ENCODE data around the gene PCDHGA1.
"Not testable (repeated sequence)": the region's sequence is repeated elsewhere in the genome, so short reads cannot be mapped to it uniquely, and the experiment has no call there.

The PCDHGA1 gene

DNA sequence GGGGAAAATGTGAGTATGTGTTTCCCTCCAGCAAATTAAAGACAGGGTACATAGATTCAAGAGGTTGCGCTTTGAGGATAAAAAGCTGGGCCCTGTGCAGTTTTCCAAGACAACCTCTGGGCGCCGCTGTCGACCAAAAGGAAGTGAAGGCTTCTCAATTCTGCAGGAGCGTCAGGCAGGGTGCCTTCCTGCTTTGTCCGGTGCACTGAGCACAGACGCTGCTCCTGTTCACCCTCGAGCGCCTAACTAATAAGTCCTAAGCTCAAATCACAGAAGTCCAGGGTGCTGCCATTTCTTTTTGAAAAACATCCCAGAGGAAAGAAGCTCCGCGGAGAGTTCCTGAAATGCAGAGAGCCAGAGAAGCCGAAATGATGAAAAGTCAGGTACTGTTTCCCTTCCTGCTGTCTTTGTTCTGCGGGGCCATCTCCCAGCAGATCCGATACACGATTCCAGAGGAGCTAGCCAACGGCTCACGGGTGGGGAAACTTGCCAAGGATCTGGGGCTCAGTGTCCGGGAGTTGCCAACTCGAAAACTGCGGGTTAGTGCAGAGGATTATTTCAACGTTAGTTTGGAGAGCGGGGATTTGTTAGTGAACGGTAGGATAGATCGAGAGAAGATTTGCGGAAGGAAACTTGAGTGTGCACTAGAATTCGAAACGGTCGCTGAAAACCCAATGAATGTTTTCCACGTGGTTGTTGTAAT, 19.8 kb downstream of the PCDHGA1 start, which contains the start of gene PCDHGB1:
PCDHGB1 (plus strand) TSS at position 183 of the 703 bp plus-strand sequence; CDS start at position 345, 162 bp downstream.
- DNase-seq = peak; percentile 30

DNA sequence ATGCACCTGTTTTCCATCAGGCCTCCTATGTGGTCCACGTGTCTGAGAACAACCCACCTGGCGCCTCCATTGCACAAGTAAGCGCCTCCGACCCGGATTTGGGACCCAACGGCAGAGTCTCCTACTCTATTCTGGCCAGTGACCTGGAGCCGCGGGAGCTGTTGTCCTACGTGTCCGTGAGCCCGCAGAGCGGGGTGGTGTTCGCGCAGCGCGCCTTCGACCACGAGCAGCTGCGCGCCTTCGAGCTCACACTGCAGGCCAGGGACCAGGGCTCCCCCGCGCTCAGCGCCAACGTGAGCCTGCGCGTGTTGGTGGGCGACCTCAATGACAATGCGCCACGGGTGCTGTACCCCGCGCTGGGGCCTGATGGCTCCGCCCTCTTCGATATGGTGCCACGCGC, 21.3 kb downstream of the PCDHGA1 start:
- DNase-seq = no peak

DNA sequence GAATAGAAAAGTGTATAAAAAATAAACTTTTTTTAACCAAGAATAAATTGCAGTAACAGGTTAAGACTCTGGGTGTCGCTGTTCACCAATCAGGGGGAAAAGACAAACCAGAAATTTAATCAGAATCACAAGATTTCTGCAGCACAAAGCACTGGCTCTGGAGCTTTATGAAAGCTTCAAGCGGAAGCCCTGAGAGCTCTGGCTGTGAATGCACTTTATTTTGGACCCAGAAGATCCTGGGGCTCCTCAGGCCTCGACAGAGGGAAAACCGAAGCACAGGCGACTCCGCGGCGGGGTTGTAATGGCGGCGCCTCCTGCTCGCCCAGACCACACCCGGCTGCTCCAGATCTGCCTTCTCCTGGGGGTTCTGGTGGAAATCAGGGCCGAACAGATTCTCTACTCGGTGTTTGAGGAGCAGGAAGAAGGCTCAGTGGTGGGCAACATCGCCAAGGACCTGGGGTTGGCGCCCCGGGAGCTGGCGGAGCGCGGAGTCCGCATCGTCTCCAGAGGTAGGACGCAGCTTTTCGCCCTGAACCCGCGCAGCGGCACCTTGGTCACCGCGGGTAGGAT, 24.7 kb downstream of the PCDHGA1 start, which contains the start of gene PCDHGA4:
PCDHGA4 (plus strand) TSS at position 122 of the 570 bp plus-strand sequence; CDS start at position 209, 87 bp downstream.
- DNase-seq = no peak

DNA sequence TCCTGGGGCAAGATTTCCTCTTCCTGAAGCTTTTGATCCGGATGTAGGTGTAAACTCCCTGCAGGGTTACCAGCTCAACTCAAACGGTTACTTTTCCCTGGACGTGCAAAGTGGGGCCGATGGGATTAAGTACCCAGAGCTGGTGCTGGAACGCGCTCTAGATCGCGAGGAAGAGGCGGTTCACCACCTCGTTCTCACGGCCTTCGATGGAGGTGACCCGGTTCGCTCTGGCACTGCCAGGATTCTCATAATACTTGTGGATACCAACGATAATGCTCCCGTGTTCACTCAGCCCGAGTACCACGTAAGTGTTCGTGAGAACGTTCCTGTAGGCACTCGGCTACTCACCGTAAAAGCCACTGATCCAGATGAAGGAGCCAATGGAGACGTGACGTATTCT, 25.3 kb downstream of the PCDHGA1 start:
- no peak for DNase-seq

DNA sequence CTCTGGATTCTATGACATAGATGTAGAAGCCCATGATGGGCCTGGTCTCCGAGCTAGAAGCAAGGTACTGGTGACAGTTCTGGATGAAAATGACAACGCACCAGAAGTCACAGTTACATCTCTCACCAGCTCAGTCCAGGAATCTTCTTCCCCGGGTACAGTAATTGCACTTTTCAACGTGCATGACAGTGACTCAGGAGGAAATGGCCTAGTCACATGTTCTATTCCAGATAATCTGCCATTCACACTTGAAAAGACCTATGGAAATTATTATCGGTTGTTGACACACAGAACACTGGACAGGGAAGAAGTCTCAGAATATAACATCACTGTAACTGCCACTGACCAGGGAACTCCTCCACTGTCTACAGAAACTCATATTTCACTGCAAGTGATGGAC, 25.8 kb downstream of the PCDHGA1 start:
- DNase-seq = no peak

DNA sequence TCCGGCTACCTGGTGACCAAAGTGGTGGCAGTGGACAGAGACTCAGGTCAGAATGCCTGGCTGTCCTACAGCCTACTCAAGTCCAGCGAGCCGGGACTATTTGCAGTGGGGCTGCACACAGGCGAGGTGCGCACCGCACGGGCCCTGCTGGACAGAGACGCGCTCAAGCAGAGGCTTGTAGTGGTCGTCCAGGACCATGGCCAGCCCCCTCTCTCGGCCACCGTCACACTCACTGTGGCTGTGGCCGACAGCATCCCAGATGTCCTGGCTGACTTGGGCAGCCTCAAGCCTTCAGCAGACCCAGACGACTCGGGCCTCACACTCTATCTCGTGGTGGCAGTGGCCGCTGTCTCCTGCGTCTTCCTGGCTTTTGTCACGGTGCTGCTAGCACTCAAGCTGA, 26.6 kb downstream of the PCDHGA1 start:
- DNase-seq = no peak

DNA sequence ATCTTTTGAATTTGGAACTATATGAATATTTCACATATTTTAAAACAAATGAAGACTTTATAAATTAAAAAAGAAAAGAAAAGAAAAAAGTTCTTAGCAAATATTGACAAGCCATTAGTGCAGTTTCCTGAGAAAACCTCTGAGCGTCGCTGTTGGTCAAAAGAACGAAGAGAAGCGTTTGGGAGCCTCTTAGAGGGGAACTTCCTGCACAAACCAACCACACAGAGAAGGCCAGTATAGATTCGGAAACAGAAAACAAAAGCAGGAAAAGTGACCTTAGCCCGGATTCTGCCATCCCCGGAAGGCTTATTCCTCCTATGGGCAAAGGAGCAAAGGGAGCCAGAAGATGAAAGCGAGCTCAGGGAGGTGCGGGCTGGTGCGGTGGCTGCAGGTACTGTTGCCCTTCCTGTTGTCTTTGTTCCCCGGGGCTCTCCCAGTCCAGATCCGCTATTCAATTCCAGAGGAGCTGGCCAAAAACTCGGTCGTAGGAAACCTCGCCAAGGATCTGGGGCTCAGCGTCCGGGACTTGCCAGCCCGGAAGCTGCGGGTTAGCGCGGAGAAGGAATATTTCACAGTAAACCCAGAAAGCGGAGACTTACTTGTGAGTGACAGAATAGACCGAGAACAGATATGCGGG, 29.6 kb downstream of the PCDHGA1 start, which contains the start of gene PCDHGB2:
PCDHGB2 (plus strand) TSS at position 205 of the 637 bp plus-strand sequence; CDS start at position 347, 142 bp downstream.
- DNase-seq = peak; percentile 45

DNA sequence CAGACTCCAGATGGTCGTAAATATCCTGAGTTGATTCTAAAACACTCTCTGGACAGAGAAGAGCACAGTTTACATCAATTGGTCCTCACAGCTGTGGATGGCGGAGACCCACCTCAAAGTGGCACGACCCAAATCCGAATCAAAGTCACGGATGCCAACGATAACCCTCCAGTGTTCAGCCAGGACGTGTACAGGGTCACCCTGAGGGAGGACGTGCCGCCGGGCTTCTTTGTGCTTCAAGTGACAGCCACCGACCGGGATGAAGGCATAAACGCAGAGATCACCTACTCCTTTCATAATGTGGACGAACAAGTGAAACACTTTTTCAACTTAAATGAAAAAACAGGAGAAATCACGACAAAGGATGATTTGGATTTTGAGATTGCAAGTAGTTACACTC, 30.4 kb downstream of the PCDHGA1 start:
- DNase-seq = no peak

DNA sequence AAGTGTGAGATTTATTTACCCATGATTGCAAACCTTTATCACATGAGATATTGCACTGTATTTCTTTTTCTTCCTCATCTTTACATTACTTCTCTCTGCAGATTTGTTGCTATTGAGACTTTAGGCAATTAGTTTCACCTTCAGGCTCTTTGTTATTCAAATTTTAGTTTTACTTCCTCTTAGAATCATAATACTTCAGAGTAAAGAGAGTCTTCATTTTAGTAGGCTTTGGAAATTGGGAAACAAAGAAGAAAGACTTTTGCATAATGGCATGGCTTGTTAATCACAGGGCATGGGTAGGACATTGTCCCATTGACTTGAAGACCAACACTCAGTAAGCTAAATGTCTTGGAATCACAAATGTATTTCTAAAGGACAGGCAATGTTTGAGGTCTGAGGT, 32.4 kb downstream of the PCDHGA1 start:
- no peak for DNase-seq

DNA sequence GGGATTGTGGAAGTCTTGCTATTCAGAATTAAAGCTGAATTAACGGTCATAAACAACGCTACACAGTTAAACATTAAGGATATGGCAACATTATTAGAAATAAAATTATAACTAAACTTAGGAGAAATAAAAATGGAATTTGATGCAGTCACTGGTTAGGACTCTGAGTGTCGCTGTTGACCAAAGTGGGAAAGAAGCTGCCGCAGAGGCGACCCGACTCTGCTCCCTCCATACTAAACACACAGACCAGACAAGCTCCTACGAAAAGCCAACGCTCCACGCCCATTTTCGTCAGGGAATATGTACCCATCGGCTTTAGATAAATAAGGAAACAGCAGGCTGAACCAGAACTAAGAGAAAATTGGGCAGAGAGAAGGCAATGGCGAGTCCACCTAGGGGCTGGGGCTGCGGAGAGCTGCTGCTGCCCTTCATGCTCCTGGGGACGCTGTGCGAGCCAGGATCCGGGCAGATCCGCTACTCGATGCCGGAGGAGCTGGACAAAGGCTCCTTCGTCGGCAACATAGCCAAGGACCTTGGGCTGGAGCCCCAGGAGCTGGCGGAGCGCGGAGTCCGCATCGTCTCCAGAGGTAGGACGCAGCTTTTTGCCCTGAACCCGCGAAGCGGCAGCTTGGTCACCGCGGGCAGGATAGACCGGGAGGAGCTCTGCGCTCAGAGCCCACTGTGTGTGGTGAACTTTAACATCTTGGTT, 33.8 kb downstream of the PCDHGA1 start, which contains the start of gene PCDHGA5:
PCDHGA5 (plus strand) TSS at position 211 of the 709 bp plus-strand sequence; CDS start at position 380, 169 bp downstream.
- no peak for DNase-seq

DNA sequence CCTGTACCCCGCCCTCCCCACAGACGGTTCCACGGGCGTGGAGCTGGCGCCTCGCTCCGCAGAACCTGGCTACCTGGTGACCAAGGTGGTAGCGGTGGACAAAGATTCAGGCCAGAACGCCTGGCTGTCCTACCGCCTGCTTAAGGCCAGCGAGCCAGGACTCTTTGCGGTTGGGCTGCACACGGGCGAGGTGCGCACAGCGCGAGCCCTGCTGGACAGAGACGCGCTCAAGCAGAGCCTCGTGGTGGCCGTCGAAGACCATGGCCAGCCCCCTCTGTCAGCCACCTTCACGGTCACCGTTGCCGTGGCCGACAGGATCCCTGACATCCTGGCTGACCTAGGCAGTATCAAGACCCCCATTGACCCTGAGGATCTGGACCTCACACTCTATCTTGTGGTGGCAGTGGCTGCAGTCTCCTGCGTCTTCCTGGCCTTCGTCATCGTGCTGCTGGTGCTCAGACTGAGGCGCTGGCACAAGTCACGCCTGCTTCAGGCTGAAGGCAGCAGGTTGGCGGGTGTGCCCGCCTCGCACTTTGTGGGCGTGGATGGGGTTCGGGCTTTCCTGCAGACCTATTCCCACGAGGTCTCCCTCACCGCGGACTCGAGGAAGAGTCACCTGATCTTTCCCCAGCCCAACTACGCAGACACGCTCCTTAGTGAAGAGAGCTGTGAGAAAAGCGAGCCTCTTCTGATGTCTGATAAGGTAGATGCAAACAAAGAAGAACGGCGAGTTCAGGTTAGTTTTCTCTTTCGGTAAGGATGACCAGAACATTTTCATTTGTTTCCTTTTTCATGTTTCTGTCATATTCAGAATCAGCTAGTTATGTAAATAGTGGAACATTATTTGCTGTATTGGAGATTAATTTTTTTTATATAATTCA, 35.9 kb downstream of the PCDHGA1 start:
- no peak for DNase-seq

DNA sequence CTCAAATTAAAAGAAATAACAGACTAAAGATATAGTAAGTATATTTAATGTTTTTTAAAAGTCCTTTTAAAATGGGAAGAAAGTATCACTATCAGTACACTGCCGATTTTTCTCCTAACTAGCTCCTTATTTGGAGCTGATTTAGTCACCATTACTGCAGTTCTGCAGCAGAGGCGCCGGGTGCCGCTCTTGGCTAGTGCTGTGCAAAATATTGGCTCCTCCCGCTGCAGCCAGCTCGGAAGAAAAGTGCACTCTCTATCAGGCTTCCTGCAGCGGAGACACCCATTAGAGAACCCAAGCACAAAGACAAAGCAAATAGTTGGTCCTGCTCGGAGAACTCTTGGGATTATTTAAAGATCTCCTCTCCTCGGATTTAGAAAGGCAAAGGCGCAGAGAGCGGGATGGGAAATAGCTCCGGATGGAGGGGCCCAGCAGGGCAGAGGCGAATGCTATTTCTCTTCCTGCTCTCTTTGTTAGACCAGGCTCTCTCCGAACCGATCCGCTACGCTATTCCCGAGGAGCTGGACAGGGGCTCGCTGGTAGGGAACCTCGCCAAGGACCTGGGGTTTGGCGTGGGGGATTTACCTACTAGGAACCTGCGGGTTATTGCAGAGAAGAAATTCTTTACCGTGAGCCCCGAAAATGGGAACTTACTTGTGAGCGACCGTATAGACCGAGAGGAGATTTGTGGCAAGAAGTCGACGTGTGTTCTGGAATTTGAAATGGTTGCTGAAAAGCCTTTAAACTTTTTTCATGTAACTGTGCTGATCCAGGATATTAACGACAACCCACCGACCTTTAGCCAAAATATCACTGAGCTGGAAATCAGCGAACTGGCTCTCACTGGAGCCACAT, 39.9 kb downstream of the PCDHGA1 start, which contains the start of gene PCDHGB3:
PCDHGB3 (plus strand) TSS at position 249 of the 855 bp plus-strand sequence; CDS start at position 402, 153 bp downstream.
- peak; percentile 35 for DNase-seq

DNA sequence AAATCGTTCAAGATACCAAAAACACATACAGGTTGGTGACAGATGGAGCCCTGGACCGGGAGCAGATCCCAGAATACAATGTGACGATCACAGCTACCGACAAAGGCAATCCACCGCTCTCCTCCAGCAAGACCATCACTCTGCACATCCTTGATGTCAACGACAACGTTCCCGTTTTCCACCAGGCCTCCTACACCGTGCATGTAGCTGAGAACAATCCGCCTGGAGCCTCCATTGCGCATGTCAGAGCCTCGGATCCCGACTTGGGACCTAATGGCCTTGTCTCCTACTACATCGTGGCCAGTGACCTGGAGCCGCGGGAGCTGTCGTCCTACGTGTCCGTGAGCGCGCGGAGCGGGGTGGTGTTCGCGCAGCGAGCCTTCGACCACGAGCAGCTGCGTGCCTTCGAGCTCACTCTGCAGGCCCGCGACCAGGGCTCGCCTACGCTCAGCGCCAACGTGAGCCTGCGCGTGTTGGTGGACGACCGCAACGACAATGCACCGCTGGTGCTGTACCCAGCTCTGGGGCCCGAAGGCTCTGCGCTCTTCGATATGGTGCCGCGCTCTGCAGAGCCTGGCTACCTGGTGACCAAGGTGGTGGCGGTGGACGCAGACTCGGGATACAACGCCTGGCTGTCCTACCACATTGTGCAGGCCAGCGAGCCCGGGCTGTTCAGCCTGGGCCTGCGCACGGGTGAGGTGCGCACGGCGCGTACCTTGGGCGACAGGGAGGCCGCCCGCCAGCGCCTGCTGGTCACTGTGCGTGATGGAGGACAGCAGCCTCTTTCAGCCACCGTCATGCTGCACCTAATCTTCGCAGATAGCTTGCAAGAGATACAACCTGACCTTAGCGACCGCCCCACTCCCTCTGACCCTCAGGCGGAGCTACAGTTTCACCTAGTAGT, 41.5 kb downstream of the PCDHGA1 start:
- DNase-seq = no peak

DNA sequence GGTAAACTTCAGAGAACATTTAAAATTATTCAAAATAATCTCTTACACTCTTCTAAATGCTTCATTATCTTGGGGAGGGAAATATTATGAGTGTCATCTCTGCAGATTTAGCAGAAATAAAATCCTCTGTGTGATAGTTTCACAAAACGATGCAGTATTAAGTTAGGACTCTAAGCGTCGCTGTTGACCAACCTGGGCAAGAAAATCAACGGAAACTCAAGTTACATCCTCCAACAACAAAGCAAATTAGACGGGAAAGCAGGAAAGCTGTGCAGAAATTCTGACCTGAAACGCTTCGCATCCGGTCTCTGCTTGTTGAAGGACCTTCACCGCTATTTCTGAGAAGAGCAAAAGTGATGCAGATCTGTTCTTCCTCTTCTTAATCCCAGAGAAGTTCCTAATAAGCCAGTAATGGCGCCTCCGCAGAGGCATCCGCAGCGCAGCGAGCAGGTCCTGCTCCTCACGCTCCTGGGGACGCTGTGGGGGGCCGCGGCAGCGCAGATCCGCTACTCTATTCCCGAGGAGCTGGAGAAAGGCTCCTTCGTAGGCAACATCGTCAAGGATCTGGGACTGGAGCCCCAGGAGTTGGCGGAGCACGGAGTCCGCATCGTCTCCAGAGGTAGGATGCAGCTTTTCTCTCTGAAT, 43.5 kb downstream of the PCDHGA1 start, which contains the start of gene PCDHGA6:
PCDHGA6 (plus strand) TSS at position 219 of the 645 bp plus-strand sequence; CDS start at position 412, 193 bp downstream.
- DNase-seq = no peak

DNA sequence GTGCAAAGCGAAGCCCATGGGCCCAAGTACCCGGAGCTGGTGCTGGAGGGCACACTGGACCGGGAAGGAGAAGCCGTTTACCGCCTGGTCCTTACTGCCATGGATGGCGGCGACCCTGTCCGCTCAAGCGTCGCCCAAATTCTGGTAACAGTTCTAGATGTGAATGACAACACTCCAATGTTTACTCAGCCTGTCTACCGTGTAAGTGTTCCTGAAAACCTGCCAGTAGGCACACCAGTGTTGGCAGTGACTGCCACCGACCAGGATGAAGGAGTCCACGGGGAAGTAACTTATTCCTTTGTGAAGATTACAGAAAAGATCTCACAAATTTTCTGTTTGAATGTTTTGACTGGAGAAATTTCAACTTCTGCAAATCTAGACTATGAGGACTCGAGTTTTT, 44.3 kb downstream of the PCDHGA1 start:
- DNase-seq = no peak

DNA sequence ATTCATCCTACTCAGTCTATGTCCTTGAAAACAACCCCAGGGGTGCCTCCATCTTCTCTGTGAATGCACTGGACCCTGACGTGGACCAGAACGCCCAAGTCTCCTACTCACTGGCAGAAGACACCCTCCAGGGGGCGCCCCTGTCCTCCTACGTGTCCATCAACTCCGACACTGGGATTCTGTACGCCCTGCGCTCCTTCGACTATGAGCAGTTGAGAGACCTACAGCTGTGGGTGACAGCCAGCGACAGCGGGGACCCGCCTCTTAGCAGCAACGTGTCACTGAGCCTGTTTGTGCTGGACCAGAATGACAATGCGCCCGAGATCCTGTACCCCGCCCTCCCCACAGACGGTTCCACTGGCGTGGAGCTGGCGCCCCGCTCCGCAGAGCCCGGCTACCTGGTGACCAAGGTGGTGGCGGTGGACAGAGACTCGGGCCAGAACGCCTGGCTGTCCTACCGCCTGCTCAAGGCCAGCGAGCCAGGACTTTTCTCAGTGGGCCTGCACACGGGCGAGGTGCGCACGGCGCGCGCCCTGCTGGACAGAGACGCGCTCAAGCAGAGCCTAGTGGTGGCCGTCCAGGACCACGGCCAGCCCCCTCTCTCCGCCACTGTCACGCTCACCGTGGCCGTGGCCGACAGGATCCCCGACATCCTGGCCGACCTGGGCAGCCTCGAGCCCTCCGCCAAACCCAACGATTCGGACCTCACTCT, 45.3 kb downstream of the PCDHGA1 start:
- not testable (repeated sequence) for DNase-seq

DNA sequence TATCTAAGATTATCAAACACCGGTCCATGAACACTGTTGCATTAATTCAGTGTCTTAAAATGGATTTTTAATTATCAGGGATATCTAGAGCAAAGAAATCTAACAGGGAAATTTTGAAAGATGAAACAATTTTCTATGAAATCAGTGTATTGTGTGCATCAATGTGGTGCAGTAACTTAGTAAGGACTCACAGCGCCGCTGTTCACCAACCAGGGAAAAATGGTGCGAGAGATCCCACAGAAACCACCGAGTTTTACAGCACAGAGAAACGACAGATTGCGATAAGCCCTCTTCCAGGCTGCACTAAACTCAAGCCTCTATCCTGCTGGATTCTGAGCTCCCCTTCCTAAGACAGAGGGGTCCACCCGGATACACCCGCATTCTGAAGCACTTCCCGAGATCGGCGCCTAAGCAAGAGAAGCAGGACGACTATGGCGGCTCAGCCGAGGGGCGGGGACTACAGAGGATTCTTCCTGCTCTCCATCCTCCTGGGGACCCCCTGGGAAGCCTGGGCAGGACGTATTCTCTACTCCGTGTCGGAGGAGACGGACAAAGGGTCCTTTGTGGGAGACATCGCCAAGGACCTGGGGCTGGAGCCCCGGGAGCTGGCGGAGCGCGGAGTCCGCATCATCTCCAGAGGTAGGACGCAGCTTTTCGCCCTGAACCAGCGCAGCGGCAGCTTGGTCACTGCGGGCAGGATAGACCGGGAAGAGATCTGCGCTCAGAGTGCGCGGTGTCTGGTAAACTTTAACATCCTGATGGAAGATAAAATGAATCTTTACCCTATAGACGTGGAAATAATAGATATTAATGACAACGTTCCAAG, 52.4 kb downstream of the PCDHGA1 start, which contains the start of gene PCDHGA7:
PCDHGA7 (plus strand) TSS at position 274 of the 826 bp plus-strand sequence; CDS start at position 432, 158 bp downstream.
- peak; percentile 12 for DNase-seq
